ENCODE measurements around the gene PRKCZ.
A peak's percentile ranks its signal among the peaks of the same experiment; 100 is the strongest.

The PRKCZ gene

DNA sequence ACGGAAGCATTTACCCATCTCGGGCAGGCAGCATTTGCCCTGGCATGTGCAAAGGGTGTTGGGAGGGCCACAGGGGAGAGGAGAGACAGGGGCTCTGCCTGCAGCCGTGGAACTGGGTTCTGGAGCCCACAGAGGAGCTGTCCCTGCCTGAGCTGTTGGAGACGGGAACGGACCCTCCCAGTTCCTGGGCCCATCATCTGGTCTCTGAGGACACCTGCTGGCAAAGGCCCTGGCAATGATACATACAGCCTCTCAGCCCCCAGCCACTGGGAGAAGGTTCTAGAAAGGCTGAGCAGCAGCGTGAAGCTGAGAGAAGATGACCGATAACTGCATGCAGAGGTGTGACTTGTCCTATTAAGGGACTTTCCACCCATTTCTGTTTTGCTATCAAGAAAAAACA, 113.0 kb downstream of the PRKCZ start:
- no peak for DNase-seq

- no peak for DNase-seq
These were observed 115.4 kb downstream of the PRKCZ start for GRCh38 chr1:2165646-2166045.

DNA sequence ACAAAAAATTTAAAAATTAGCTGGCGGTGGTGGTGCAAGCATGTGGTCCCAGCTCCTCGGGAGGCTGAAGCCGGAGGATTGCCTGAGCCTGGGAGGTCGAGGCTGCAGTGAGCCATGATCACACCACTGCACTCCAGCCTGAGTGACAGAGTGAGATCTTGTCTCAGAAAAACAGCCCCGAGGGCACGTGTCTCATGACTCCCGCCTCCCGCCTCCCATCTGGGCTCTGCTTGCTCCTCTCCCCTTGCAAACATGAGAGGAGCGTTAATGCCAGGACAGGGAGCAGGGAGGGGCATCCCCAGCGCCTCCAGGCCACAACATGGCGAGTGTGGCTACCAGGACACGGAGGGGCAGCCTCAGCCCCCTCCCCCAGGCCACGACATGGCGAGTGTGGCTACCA, 116.0 kb downstream of the PRKCZ start:
- DNase-seq, result no peak

DNA sequence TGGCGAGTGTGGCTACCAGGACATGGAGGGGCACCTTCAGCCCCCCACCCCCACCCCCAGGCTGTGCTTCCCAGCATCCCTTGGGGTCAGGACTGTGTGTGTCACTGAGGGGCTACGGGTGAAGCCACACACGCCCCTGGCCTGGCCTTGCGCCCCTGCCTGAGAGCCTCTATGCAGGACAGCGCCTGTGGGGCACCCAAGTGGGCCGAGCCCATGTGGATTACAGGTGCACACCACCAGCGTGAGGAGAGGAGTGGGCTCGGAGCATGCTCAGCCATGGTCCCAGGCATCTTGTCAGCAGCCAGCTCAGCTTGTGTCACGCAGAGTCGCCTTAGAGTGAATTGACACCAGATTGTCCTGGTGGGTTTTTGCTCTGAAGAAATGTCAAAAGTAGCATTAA, 116.5 kb downstream of the PRKCZ start:
- no peak for DNase-seq

GRCh38 chr1:2168090-2168489, 117.9 kb downstream of the PRKCZ start:
- no peak for DNase-seq

DNA sequence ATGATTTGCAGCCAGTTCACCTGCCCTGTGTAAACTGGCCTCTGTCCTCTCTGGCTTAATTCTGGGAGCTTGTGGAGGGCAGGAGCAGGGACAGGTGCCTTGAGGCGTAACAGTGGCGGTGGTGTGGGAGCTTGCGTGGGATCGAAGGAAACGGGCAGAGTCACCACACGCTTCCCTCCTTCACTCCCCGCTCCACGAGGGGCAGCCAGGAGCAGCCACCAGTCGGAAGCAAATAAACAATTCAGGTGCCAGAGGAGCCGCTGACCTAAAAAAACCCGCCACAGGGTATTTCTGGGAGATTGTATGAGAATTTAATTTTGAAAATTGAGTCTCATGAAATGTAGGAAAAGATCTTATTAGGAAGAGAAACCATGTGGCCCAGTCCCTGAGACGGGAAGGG, 118.3 kb downstream of the PRKCZ start:
- DNase-seq, result no peak

DNA sequence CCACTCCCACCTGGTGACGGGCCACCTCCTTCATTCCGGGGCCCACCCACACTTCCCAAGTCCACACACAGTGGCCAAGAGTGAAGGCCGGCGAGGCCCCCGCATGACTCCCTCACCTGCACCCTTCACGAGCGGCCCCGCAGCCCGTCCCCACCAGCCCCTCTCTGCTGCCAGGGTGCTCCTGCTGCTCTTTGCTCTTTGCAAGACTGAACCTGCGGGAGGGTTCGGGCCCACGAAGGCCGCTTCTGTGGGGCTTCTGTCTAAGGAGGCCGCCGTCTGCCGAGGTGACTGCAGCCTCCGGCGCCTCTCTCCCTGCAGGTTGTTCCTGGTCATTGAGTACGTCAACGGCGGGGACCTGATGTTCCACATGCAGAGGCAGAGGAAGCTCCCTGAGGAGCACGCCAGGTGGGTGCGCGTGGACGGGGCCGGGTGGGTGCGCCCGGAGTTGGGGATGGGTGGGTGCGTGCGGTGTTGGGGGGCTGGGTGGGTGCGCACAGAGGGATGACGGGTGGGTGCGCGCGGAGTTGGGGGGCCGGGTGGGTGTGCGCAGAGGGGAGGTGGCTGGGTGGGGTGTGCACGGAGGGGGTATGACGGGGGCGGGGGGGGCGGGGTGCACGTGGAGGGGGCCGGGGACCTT, 119.1 kb downstream of the PRKCZ start:
- DNase-seq, result no peak

- no peak for DNase-seq
These were observed 120.0 kb downstream of the PRKCZ start for GRCh38 chr1:2170211-2170610.

DNA sequence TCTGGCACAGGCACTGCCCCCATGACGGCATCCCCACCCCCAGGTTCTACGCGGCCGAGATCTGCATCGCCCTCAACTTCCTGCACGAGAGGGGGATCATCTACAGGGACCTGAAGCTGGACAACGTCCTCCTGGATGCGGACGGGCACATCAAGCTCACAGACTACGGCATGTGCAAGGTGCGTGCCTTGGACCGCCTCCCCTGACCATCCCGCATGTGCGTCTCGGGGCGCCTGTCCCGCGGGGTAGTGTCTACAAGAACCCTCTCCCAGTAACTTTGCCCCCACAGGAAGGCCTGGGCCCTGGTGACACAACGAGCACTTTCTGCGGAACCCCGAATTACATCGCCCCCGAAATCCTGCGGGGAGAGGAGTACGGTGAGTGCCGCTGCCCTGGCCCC, 121.8 kb downstream of the PRKCZ start:
- no peak for DNase-seq

DNA sequence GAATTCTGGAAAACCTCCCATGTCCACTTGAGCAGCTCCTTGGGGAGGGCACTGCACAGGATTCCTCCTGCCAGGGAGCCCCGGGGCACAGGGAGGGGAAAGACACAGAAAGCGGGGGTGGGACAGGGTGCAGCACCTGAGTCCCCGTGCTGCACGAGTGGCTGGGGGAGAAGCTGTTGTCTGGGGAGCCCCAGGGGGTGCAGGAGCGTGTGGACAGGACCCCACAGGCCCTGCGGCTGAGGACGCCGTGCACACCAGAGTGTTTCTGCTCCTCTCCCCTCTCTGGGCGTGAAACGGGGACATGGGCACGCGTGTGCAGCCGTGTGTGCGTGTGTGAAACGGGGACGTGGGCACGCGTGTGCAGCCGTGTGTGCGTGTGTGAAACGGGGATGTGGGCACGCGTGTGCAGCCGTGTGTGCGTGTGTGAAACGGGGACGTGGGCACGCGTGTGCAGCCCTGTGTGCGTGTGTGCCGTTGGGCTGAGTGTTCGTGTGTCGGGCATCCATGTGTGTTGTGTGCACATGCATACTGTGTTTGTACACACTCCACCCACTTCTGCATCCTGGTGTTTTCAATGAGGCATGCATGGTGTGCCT, 122.4 kb downstream of the PRKCZ start:
- DNase-seq, result no peak

DNA sequence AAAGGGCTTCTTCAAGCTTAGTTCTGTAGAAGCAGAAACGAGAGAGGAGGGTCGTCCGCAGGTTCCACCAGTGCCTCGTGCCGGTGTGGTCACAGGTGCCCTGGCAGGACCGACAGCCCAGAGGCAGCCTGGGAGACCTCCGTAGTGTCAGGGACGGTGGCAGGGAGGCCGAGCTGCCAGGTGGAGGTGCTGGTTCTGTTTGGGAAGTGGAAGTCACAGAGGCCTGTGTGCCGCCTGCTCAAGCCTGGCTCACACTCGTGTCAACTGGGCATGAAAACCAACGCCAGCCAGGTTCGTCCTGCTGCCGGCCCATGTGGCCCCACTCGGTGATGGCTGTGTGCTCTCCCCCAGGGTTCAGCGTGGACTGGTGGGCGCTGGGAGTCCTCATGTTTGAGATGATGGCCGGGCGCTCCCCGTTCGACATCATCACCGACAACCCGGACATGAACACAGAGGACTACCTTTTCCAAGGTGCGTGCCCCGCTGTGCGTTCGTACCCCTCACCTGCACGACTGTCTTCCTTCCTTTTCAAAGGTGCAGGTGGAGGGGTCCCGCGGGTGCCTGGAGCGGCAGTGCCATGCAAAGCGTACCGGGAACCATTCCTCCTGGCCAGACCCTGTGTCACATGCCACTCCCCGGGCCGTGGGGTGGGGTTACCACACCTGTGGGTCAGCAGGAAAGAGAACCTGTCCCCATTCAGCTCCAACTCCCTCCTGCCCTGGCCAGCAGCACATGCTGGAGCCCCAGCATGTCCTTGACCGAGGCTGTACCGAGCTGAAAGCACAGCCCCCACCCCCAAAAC, 123.5 kb downstream of the PRKCZ start:
- DNase-seq, result no peak

DNA sequence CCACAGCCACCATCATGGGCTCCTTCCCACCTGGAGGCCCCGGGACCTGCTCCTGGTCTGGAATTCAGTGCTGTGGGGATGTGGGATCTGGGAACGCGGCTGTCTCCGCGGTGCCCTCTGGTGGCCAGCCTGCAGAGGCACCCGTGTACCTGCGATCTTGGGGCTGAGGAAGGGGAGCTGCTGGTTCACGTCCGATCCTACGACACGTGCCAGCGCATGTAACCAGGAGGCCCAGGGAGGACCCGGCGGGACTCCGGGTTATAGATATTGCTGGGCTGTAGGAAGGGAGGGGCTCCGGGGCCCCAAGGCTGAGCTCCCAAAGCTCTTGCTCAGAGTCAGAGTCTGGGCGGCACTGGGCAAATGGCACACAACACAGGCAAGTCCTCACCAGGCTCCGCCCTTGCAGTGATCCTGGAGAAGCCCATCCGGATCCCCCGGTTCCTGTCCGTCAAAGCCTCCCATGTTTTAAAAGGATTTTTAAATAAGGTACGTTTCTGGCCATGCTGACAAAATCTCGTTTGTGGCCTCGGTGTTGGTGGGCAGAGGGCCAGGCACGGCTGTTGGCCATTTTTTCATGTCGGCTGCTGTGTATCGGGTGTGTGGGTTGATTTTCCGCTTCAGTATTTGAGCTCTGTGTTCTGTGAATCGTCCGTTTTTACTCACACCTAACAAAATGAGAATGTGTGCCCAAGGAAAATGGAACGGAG, 124.3 kb downstream of the PRKCZ start:
- peak; percentile 61 for DNase-seq

DNA sequence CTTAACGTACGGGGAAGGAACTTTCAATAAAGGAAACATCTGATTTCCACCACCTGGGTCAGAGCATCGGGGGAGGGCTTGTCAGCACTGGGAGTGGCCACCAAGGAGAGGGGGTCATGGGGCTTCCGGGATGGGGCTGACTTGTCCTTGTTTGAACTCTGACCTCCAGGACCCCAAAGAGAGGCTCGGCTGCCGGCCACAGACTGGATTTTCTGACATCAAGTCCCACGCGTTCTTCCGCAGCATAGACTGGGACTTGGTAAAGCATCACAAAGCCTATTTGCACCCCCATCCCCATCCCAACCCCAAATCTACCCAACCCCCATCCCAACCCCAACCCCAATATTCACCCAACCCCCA, 124.8 kb downstream of the PRKCZ start:
- DNase-seq, result no peak

DNA sequence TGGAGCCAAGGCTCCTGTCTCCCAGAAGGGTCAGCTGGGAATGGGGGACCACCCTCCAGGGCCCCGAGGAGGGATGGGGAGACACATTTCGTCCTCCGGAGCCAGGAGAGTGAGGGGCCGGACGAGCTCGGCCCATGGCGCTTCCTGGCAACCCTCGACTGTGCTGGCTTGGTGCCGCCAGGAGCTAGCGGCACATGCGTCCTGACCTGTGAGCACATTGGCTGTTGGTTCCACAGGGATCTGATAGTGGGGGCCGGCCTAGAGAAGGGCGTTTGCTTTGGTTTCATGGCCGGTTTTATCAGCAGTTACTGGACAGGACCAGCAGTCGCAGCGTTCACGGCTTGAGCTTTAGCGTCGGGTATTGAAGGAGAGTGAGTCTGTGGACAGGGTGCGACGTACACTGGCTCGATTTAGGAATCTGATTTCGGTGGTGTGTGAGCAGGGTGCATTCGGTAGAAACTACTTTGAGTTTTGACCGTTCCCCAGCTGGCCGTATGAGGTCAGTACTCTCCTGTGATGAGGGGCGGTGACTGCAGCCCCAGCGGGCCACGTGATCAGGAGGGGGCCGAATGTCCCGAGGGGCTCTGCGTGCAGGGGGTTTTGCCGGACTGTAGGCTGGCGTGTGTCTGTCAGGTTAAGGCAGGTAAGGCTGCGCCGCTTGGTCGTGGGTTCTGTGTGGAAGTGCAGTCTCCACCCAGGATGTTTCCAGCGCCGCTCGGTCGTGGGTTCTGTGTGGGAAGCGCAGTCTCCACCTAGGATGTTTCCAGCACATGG, 125.7 kb downstream of the PRKCZ start:
- DNase-seq, result no peak

DNA sequence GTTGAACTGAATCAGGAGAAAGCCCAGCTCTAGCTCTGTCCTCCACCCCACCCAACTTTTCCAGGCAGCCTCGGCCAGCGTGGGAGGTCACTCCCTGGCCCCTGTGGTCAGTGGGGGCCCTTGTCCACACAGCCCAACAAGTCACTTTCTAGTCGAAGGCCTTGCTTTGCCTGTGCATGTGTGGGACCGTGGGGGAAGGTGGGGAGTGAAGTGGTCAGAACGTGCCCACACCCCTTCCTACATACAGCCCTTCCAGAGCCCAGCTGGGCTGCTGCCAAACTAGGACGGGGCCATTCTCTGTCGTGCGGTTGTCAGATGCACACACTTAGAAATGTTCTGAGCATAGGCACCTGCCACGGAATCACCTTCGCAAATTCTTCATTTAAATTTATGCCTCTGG, 126.4 kb downstream of the PRKCZ start:
- DNase-seq, result no peak

GRCh38 chr1:2177541-2177940, 127.3 kb downstream of the PRKCZ start:
- no peak for DNase-seq

- DNase-seq, result no peak
These were observed 127.8 kb downstream of the PRKCZ start for GRCh38 chr1:2177946-2178538.

- no peak for DNase-seq
These were observed 128.7 kb downstream of the PRKCZ start for GRCh38 chr1:2178875-2179274.

- no peak for DNase-seq
These were observed 129.2 kb downstream of the PRKCZ start for GRCh38 chr1:2179283-2180013.

DNA sequence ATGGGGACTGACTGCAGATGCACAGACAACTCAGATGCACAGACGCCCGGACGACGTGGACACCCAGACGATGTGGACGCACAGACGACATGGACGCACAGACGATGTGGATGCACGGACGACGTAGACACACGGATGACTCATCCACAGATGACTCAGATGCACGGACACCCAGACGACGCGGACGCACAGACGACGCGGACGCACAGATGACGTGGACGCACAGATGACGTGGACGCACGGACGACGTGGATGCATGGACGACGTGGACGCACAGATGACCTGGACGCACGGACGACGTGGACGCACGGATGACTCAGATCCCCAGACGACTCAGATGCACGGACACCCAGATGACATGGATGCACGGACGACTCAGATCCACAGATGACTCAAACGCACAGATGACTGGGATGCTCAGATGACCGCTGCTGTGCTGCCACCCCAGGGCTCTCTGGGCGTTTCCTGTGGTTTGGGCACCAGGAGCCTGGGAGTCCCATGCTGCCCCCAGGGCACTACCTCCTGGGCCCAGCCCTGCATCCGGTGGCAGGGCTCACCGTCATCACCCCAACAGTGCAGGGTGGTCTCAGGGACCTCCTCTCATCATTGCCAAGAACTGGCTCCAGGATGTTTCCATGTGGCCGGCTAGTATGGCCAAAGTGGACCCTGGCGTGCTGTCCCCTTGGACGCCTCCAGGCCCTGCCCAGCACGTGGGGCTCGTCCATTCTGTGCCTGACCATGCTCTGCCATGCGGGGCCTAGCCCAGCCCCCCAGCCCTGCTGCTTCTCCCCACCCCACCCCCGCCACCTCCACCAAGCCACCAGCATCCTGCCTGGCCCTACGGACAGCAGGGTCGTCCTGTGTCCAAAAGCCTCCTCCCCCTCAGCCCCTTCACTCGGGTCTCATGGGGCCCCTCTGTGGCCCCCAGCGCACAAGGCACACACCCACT, 130.4 kb downstream of the PRKCZ start:
- no peak for DNase-seq

GRCh38 chr1:2181271-2181670, 131.1 kb downstream of the PRKCZ start:
- no peak for DNase-seq
